Thoracic aorta (tissue), 2 donors: ENCODE measurements around the gene HACE1. TPM values are rescaled to one million over a fixed set of nuclear protein-coding genes. Genes with fewer than 3 reads are reported as not detected.
A peak's percentile ranks its signal among the peaks of the same experiment; 100 is the strongest.
"Not testable (repeated sequence)": the region's sequence is repeated elsewhere in the genome, so short reads cannot be mapped to it uniquely, and the experiment has no call there.

ENCODE experiments used
- ATAC-seq: fragments of 150-250 bp; one replicate; pipeline ENCODE4 v1.8.0; 2017; ENCODE audit warnings: low read depth; ENCODE audit not compliant: insufficient number of reproducible peaks, low FRiP score
- DNase-seq: peaks from one replicate; pipeline ENCODE4 v3.0.0-alpha.2; 2020; ENCODE audit warnings: low spot score
- H3K27ac ChIP-seq, 2 donors: fragments of 200-600 bp; sonication (generic); 1 replicate in 1 of 2; 2 replicates in 1 of 2; pipeline ENCODE4 v1.5.1; 2016; ENCODE audit warnings: mild to moderate bottlenecking in 2 of 2, moderate library complexity in 2 of 2
- H3K27me3 ChIP-seq: fragments of 200-600 bp; sonication (generic); replicated peaks from 2 replicates; pipeline ENCODE4 v1.6.0; 2016; ENCODE audit warnings: mild to moderate bottlenecking; ENCODE audit not compliant: insufficient read depth
- H3K36me3 ChIP-seq: fragments of 200-600 bp; sonication (generic); one replicate; pipeline ENCODE4 v1.5.1; 2016
- H3K4me1 ChIP-seq, 2 donors: fragments of 200-600 bp; sonication (generic); 1 replicate in 1 of 2; 2 replicates in 1 of 2; pipeline versions ENCODE4 v1.5.1 to v1.6.0; 2016; ENCODE audit warnings: low read depth in 2 of 2, mild to moderate bottlenecking in 1 of 2; ENCODE audit not compliant: control insufficient read depth in 1 of 2
- H3K4me3 ChIP-seq: fragments of 200-600 bp; sonication (generic); 2 replicates; pipeline ENCODE4 v1.5.1; 2016; ENCODE audit warnings: mild to moderate bottlenecking
- H3K9me3 ChIP-seq: fragments of 200-600 bp; sonication (generic); 2 replicates; pipeline ENCODE4 v1.5.1; 2016
- total RNA-seq, 2 donors: library from RNA; depleted of rRNA; stranded (reverse); fragments of >200 nt; gene quantifications; one replicate each; pipeline versions ENCODE4 v1.1.0 to v1.2.3, GENCODE V29; 2016
- TF ChIP-seq, protein P1 (sequence below): fragments of 200-600 bp; sonication (generic); IDR thresholded peaks from one replicate; pipeline ENCODE4 v1.5.1; 2019; ENCODE audit warnings: antibody characterized with exemption

Gene HACE1, protein sequence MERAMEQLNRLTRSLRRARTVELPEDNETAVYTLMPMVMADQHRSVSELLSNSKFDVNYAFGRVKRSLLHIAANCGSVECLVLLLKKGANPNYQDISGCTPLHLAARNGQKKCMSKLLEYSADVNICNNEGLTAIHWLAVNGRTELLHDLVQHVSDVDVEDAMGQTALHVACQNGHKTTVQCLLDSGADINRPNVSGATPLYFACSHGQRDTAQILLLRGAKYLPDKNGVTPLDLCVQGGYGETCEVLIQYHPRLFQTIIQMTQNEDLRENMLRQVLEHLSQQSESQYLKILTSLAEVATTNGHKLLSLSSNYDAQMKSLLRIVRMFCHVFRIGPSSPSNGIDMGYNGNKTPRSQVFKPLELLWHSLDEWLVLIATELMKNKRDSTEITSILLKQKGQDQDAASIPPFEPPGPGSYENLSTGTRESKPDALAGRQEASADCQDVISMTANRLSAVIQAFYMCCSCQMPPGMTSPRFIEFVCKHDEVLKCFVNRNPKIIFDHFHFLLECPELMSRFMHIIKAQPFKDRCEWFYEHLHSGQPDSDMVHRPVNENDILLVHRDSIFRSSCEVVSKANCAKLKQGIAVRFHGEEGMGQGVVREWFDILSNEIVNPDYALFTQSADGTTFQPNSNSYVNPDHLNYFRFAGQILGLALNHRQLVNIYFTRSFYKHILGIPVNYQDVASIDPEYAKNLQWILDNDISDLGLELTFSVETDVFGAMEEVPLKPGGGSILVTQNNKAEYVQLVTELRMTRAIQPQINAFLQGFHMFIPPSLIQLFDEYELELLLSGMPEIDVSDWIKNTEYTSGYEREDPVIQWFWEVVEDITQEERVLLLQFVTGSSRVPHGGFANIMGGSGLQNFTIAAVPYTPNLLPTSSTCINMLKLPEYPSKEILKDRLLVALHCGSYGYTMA
- total RNA-seq, result 10 to 100 TPM; 17.0 to 20.7 TPM

DNA sequence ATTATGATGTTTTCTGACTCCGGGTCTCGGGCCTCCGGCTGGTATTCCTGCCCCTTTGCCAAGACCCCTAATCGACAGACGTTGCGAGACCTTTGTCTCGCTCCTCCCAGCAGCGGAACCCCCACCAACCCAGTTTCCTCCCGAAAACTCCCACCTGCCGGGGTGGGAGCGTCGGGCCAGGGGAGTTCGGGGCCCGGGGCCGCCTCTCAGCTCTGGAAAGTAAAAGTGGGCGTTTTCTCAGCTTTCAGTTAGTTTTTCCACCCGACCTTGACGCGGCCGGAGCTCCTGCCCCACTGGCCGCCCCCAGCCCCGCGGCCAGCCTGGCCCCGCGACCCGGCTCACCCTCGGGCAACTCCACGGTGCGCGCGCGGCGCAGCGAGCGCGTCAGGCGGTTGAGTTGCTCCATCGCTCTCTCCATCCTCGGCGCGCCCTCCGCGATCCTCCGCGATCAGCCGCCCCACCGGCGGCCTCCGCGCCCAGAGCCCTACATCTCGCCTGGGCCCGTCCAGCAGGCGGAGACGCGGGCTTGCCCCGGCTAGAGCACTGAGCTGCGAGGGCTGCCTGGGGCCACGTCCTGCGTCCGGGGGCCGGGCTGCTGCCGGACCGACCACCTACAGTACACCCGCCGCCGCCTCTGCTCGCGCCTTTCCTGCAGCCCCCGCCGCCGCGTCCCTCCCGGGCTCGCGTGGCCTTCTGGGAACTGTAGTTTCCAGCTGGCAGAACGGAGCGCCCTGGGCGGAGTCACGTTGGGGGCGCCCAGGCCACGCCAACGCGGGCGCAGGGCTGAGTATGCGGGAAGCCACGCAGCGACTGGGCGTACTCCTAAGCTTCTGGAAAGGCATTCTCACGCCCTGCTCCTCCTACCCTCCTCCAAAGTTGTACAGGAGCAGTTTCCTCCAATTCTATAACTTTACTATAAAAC lies at the start of gene HACE1:
TSS of gene HACE1 (minus strand) at position 695 of the 922 bp plus-strand sequence. CDS start at position 418, 277 bp downstream.
- Histone ChIP-seq H3K9me3 (no peaks in the 10 kb centered on the region), H3K36me3 (no peaks in the 10 kb centered on the region), H3K4me1 (peaks cover 4 to 10% of the 10 kb centered on the region in 2 donors), H3K4me3 (peak within 1 kb of the TSS; percentile 81), H3K27me3 (no peaks in the 10 kb centered on the region), H3K27ac (peak within 1 kb of the TSS; percentile 39 to 45)
- TF ChIP-seq, protein P1, sequence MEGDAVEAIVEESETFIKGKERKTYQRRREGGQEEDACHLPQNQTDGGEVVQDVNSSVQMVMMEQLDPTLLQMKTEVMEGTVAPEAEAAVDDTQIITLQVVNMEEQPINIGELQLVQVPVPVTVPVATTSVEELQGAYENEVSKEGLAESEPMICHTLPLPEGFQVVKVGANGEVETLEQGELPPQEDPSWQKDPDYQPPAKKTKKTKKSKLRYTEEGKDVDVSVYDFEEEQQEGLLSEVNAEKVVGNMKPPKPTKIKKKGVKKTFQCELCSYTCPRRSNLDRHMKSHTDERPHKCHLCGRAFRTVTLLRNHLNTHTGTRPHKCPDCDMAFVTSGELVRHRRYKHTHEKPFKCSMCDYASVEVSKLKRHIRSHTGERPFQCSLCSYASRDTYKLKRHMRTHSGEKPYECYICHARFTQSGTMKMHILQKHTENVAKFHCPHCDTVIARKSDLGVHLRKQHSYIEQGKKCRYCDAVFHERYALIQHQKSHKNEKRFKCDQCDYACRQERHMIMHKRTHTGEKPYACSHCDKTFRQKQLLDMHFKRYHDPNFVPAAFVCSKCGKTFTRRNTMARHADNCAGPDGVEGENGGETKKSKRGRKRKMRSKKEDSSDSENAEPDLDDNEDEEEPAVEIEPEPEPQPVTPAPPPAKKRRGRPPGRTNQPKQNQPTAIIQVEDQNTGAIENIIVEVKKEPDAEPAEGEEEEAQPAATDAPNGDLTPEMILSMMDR, result no peak
- ATAC-seq (peak; percentile 85), DNase-seq (peak; percentile 73)

DNA sequence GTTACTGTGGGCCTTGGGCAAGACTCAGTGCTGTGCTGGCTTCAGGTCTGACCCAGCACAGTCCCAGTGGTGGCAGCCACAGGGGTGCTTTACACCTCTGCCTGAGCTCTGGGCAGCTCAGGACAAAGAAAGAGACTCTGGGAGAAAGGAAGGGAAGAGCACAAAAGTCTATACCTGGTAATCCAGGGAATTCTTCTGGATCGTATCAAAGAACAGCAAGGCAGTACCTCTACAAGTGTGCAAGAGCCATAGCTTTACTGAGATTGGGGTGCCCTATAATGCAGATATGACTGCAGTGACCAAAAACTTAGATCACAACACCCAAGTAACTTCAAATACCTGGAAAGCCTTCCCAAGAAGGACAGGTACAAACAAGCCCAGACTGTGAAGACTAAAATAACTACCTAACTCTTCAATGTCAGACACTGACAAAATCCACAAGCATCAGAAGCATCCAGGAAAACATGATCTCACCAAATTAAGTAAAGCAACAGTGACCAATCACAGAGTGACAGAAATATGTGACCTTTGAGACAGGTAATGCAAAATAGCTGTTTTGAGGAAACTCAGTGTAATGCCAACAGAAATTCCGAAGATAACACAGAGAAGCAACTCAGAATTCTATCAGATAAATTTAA lies 49.3 kb upstream of the HACE1 start:
- H3K4me1 ChIP-seq, result no peaks in the 10 kb centered on the region
- no peak for ATAC-seq
- no peak overlapping the region for H3K4me3 ChIP-seq
- no peaks in the 10 kb centered on the region for H3K9me3 ChIP-seq
- no peaks in the 10 kb centered on the region for H3K27me3 ChIP-seq
- TF ChIP-seq, protein P1, result no peak
- DNase-seq, result no peak
- no peak overlapping the region for H3K27ac ChIP-seq
- no peaks in the 10 kb centered on the region for H3K36me3 ChIP-seq

DNA sequence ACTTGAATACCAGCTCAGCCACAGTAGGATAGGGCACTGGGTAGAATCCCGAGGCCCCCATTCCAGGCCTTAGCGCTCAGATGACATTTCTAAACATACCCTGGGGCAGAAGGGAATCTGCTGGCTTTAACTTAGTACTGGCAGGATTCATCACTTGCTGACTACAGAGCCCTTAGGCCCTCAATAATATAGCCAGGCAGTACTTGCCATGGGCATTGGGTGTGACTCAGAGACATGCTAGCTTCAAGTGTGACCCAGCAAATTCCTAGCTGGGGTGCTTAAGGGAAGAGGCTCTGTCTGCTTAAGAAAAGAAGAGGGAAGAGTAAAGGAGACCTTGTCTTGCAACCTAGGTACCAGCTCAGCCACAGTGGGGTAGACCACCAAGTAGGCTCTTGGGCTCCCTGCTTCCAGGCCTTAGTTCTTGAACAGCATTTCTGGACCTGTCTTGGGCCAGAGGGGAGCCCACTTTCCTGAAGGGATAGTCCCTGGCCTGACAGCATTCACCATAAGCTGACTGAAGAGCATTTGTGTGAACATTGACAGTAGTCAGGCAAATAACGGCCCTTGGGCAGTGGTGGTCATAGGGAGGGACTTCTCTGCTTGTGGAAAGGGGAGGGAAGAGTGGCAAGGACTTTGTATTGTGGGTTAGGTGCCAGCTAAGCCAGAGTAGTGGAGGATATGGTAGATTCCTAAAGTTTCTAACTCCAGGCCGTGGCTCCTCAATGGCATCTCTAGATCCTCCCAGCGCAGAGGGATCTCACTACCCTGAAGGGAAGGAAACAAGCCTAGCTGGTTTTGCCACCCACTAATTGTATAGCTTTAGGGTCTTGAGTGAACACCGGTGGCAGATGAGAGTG lies 48.5 kb upstream of the HACE1 start:
- DNase-seq, result no peak
- TF ChIP-seq, protein P1, result no peak
- no peak for ATAC-seq
- Histone ChIP-seq H3K36me3 (no peaks in the 10 kb centered on the region), H3K9me3 (no peaks in the 10 kb centered on the region), H3K4me1 (no peaks in the 10 kb centered on the region), H3K4me3 (no peak overlapping the region), H3K27me3 (no peaks in the 10 kb centered on the region), H3K27ac (no peak overlapping the region)

DNA sequence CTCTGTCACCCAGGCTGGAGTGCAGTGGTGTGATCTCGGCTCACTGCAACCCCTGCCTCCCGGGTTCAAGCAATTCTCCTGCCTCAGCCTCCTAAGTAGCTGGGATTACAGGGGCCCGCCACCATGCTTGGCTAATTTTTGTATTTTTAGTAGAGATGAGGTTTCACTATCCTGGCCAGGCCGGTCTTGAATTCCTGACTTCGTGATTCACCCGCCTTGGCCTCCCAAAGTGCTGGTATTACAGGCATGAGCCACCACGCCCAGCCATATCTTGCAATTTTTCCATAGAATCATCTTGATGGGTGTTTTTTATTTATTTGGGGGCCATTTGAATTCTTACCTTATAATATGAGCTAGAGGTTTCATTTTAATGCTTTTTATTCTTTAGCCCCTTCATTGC lies 39.2 kb upstream of the HACE1 start:
- not testable (repeated sequence) for H3K36me3 ChIP-seq, H3K27ac ChIP-seq, DNase-seq, ATAC-seq, H3K4me3 ChIP-seq, H3K4me1 ChIP-seq, H3K27me3 ChIP-seq, H3K9me3 ChIP-seq
